Fibroblast of the aortic adventitia (primary cell): ENCODE results near the gene SF3A2. TPM values are rescaled to one million over a fixed set of nuclear protein-coding genes. Genes with fewer than 3 reads are reported as not detected.

Experiments used
- DNase-seq: peaks from one replicate; pipeline ENCODE4 v3.0.0-alpha.2; 2010; ENCODE audit warnings: low read depth
- H3K4me3 ChIP-seq: 2 replicates; pipeline ENCODE4 v1.5.1; 2011; ENCODE audit warnings: low read depth, mild to moderate bottlenecking, control low read depth, low read length, moderate library complexity
- total RNA-seq: library from RNA; depleted of rRNA; stranded (reverse); fragments of >200 nt; gene quantifications from 2 replicates; pipeline ENCODE4 v1.2.3, GENCODE V29; 2012; ENCODE audit warnings: low replicate concordance
- TF ChIP-seq, protein P1 (sequence below): IDR thresholded peaks from 2 replicates; pipeline ENCODE4 v1.5.1; 2011; ENCODE audit warnings: mild to moderate bottlenecking, low read length, control low read depth, inconsistent platforms; ENCODE audit not compliant: insufficient read depth

The SF3A2 gene
- total RNA-seq, 1 donor: 29.6 TPM

DNA sequence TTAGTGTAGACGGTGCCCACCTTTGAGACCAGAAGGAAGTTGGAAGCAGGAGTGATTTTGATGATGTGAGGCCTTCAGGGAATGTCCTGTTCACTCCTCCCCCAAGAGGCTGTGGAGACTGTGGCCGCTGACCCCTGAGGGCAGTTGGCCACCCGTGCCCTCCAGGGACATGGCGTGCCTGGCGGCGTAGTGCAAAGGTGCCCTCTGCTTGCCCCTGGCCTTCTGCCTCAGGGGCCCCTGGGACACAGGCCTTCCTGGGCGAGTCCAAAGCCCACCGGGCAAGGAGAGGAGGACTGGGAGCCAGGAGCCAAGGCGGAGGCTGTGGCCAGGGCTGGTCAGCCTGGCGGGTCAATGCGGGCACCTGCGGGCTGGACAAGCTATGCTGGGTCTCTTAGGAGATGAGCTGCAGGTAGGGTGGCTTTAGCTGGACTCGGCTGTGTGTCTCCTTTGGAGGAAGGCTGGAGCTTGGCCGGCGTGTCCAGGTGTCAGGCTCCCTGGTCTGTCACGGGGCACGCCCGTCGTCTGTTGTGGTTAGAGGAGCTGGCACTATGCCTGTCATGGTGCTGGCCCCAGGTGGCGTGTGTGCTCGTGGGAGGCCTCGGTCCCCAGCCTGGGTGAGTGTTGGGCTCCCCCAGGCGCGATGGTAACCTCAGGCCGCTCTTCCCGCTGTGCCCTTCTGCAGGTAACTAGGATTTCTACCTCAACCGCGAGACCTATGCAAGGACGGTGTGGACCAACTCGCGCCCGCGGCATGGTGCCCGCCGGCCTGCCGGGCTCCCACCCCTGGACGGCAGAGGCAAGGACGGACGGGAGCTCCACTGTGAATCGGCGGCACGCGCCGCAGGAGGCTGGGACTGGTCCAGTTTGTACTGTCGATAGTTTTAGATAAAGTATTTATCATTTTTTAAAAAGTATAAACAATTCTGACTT lies 7.3 kb upstream of the SF3A2 start:
- TF ChIP-seq, protein P1, sequence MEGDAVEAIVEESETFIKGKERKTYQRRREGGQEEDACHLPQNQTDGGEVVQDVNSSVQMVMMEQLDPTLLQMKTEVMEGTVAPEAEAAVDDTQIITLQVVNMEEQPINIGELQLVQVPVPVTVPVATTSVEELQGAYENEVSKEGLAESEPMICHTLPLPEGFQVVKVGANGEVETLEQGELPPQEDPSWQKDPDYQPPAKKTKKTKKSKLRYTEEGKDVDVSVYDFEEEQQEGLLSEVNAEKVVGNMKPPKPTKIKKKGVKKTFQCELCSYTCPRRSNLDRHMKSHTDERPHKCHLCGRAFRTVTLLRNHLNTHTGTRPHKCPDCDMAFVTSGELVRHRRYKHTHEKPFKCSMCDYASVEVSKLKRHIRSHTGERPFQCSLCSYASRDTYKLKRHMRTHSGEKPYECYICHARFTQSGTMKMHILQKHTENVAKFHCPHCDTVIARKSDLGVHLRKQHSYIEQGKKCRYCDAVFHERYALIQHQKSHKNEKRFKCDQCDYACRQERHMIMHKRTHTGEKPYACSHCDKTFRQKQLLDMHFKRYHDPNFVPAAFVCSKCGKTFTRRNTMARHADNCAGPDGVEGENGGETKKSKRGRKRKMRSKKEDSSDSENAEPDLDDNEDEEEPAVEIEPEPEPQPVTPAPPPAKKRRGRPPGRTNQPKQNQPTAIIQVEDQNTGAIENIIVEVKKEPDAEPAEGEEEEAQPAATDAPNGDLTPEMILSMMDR: no peak
- no peak for DNase-seq
- no peak overlapping the region for H3K4me3 ChIP-seq

DNA sequence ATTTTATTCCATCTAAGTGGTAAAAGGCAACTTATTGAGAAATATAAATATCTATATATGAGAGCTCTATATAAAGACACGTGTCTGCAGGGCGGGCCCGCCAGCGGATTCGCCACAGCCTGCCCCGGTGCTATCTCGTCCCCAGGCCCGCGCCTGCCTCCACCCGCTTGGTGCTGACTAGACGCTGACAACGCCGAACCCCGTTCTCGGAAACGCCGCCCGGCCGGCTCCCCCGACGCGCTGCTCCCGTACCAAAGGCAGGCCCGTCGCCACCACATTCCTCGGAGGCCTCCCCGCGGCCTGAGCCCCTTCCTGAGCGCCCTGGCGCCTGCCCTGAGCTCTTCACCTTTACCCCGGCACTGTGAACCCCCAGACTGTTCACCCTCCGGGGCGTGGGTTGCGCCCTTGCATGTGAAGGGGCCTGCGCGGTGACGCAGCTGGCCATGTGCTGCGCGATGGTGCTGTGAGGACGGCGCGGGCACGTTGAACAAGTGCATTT lies 6.5 kb upstream of the SF3A2 start:
- TF ChIP-seq, protein P1: no peak
- DNase-seq: no peak
- no peak overlapping the region for H3K4me3 ChIP-seq

DNA sequence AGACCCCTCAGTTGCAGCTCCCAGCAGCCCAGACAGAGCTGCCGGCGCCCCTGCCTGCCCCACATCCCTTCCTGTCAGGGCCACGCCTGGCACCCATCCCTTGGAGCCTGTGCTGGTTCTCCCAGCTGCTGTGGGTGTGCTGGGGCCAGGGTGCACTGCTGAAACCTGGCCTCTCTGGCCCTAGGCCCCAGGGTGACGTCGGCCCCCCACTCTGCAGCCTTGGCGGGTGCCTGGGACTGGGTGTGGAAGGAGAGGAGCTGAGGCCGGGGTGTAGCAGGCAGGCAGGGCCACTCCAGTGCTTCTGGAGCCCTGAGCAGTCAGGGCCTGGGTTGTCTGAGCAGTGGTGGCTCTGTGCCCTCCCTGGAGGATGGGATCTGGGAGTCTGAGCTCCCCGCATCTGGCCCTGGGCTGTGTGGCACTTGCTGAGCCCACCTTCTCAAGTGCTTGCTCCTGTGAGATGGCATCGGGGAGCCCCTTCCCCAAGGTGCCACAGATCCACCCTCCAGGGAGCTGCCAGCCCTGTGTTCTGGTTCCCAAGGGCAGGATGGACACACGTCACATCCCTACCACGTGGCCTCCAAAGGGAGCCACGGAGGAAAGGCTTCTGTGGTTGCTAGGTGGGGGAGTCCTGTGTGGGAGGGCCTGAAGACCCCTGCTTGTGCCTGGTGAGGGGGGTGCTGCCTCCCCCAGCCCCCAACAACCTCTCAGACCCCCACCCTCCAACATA lies 5.7 kb upstream of the SF3A2 start:
- H3K4me3 ChIP-seq: no peak overlapping the region
- DNase-seq: no peak
- TF ChIP-seq, protein P1: no peak

DNA sequence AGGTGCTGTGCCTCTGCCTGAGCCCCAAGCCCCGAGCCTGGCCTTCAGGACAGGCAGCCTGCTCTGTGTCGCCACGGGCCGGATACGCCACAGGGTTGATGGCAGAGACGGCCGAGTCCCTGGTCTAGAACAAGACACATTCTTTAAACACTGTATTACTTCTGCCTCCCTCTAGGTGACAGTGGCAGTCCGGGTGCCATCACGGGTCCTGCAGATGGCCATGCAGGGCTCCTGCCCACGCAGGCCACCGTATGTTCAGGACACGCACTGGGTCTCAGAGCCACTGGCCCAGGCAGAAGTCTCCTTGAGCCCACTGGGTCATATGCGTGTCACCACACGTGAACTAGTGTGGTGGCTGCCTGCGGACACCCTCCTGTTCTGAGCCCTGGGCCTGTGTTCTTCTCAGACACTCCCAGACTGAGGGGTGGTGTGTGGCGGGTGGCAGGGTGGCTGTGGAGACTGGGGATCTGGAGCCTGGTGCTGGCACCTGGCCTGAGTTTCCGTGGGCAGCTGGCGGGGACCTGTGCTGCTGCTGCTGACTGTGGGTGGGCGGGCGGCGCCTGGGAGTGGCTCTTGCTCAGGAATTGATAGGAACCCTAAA lies 4.9 kb upstream of the SF3A2 start:
- no peak overlapping the region for H3K4me3 ChIP-seq
- no peak for DNase-seq
- TF ChIP-seq, protein P1: peak; percentile 12

DNA sequence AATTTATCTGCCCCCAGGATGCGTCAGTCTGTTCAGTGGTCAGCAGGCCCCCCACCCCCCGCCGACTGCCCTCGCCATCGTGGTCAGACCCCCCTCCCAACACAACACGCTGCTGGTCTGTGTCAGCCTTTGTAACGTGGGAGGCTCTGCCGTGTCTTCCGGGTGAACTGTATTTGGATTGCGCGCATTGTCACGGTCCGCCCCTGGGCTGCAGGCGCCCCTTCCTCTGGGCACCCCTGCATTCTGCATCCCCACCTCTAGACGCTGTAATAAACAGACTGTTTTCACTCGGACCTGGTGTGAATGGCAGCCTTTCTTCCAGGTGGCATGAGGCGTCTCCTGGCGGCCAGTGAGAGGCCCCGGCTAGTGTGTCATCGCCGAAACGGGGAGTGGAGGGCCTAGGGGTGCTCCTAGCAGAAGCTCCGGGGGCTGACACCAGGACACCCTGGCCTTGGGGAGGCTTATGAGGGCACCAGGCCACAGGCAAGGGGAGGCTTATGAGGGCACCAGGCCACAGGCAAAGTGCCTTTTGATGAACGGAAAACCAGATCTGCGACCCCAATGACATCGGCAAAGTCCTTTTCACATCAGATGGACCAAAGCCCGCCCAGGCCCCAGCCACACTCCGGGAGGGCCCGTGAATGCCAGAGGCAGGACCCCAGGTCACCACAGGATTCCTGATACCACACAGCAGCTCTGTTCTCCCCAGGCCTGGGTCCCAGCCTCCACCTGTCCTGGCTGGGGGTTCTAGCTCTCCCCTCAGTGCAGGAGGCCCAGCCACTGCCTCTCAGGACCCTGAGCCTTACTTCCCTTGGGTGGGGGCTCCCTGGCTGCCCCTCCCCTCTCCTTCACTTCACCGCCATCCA lies 4.1 kb upstream of the SF3A2 start:
- TF ChIP-seq, protein P1: no peak
- no peak overlapping the region for H3K4me3 ChIP-seq

DNA sequence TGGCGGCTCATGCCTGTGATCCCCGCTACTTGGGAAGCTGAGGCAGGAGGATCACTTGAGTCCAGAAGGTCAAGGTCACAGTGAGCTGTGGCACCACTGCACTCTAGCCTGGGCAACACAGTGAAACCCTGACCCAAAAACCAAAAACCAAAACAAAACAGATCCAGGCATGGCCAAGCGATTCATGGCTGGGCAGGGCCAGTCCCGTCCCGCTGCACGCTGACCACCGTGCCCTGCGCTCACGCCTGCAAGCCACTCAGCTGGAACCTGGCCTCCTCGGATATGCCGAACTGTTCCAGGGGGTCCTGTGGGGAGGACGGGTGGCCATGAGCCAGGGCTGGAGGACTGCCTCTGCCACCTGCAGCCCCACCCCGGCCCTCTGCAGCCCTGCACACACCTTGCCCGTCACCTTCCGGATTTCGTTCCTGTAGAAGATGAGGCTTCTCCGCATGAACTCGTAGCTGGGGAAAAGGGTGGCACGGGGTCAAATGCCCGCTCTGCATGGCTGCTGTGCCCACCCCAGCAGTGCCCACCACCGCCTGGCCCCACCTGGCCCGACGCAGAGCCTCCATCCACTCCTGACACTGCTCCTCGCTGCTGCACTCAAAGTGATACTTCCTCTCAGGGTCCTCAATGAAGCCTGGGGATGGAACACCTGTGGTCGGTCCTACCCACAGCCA lies 2.9 kb upstream of the SF3A2 start:
- H3K4me3 ChIP-seq: no peak overlapping the region
- no peak for DNase-seq
- TF ChIP-seq, protein P1: no peak

More for the DNA sequence above, 4.1 kb upstream of the SF3A2 start:
- no peak for DNase-seq
